H1 (cell line): ENCODE measurements around the gene ITGA6. TPM values are rescaled to one million over a fixed set of nuclear protein-coding genes. Genes with fewer than 3 reads are reported as not detected.

Experiments used
- CTCF ChIA-PET: fragments of 300-600 bp; sonication (Branson Sonifier 250); formaldehyde crosslinking; loops from one replicate; lab custom pipeline; 2021; ENCODE audit not compliant: partially characterized antibody; lab: Charles Lee
- POLR2A ChIA-PET: fragments of 300-600 bp; sonication (Branson Sonifier 250); formaldehyde crosslinking; loops from one replicate; lab custom pipeline; 2021; ENCODE audit warnings: inconsistent platforms; ENCODE audit not compliant: partially characterized antibody; lab: Charles Lee
- DNase-seq, 2 experiments: peaks; one replicate each; pipeline versions ENCODE4 v3.0.0 to v3.0.0-alpha.2; 2010 to 2022; ENCODE audit warnings: low spot score in 2 of 2, low read depth in 1 of 2, mixed read lengths in 1 of 2
- FAIRE-seq: peaks from 2 replicates; lab custom pipeline; 2011; peaks lifted over from hg19 to GRCh38; lab: Jason Lieb, UNC
- H2AFZ ChIP-seq: 2 replicates; pipeline ENCODE4 v1.8.1; 2012; ENCODE audit warnings: low read length, inconsistent platforms
- H2AK5ac ChIP-seq: 2 replicates; pipeline ENCODE4 v1.6.1; 2013; ENCODE audit warnings: low read depth, low read length
- H2BK120ac ChIP-seq: replicated peaks from 2 replicates; pipeline ENCODE3; 2013; ENCODE audit warnings: low read depth, low read length, inconsistent platforms
- H2BK12ac ChIP-seq: 2 replicates; pipeline ENCODE4 v1.6.1; 2013; ENCODE audit warnings: low read depth, low read length
- H2BK15ac ChIP-seq: 2 replicates; pipeline ENCODE4 v1.6.1; 2013; ENCODE audit warnings: low read length
- H2BK20ac ChIP-seq: 2 replicates; pipeline ENCODE4 v1.6.1; 2013; ENCODE audit warnings: low read length
- H2BK5ac ChIP-seq: 2 replicates; pipeline ENCODE4 v1.6.1; 2013; ENCODE audit warnings: low read depth, low read length
- H3K14ac ChIP-seq: 2 replicates; pipeline ENCODE4 v1.6.1; 2013; ENCODE audit warnings: inconsistent platforms; ENCODE audit not compliant: insufficient read length
- H3K18ac ChIP-seq: 2 replicates; pipeline ENCODE4 v1.6.1; 2013; ENCODE audit warnings: low read length; ENCODE audit errors: extremely low read depth
- H3K23ac ChIP-seq: 2 replicates; pipeline ENCODE4 v1.6.1; 2013; ENCODE audit warnings: inconsistent platforms; ENCODE audit not compliant: insufficient read length
- H3K23me2 ChIP-seq: 2 replicates; pipeline ENCODE4 v1.6.1; 2013; ENCODE audit warnings: low read depth, low read length
- H3K27ac ChIP-seq: 2 replicates; pipeline ENCODE4 v1.6.1; 2011; ENCODE audit warnings: low read depth, low read length, inconsistent platforms
- H3K27me3 ChIP-seq, 4 experiments: replicated peaks in 1 of 4; 1 replicate in 1 of 4; 2 replicates in 3 of 4; pipeline versions ENCODE4 v1.6.1 to v1.8.1; 2011 to 2013; ENCODE audit warnings: low read length in 3 of 4, mild to moderate bottlenecking in 3 of 4, inconsistent platforms in 2 of 4, mixed read lengths in 2 of 4, moderate library complexity in 1 of 4; ENCODE audit not compliant: control insufficient read depth in 3 of 4, insufficient read depth in 3 of 4; ENCODE audit errors: extremely low read depth in 1 of 4
- H3K36me3 ChIP-seq, 4 experiments: 2 replicates each; pipeline versions ENCODE4 v1.6.1 to v1.8.1; 2011 to 2013; ENCODE audit warnings: mild to moderate bottlenecking in 4 of 4, low read length in 3 of 4, moderate library complexity in 2 of 4, control low read depth in 1 of 4, inconsistent platforms in 1 of 4; ENCODE audit not compliant: insufficient read depth in 4 of 4, control insufficient read depth in 2 of 4
- H3K4ac ChIP-seq: replicated peaks from 2 replicates; pipeline ENCODE3; 2013; ENCODE audit warnings: low read length, low read depth, mixed read lengths, inconsistent platforms; ENCODE audit not compliant: insufficient read length
- H3K4me1 ChIP-seq, 4 experiments: replicated peaks in 1 of 4; 1 replicate in 1 of 4; 2 replicates in 3 of 4; pipeline versions ENCODE4 v1.6.1 to v1.8.1; 2011 to 2013; ENCODE audit warnings: low read length in 3 of 4, inconsistent platforms in 2 of 4, mixed read lengths in 1 of 4; ENCODE audit not compliant: insufficient read depth in 4 of 4, control insufficient read depth in 3 of 4
- H3K4me2 ChIP-seq, 2 experiments: 2 replicates each; pipeline versions ENCODE4 v1.6.1 to v1.8.1; 2011 to 2013; ENCODE audit warnings: low read depth in 2 of 2, low read length in 2 of 2, control low read depth in 1 of 2, inconsistent platforms in 1 of 2, mild to moderate bottlenecking in 1 of 2; ENCODE audit not compliant: insufficient read depth in 1 of 2
- H3K4me3 ChIP-seq, 4 experiments: fragments of 200-600, 300-600 bp in 1 of 4; sonication (generic), shearing (Covaris generic), sonication (Bioruptor Twin) in 1 of 4; 2 replicates each; pipeline versions ENCODE4 v1.5.1 to v1.8.1; 2011 to 2016; ENCODE audit warnings: low read length in 4 of 4, low read depth in 3 of 4, control low read depth in 2 of 4, inconsistent platforms in 2 of 4, mild to moderate bottlenecking in 2 of 4, mixed read lengths in 1 of 4, moderate library complexity in 1 of 4; ENCODE audit not compliant: insufficient read depth in 2 of 4; ENCODE audit errors: extremely low read depth in 1 of 4
- H3K56ac ChIP-seq: replicated peaks from 2 replicates; pipeline ENCODE3; 2013; ENCODE audit warnings: low read depth, mild to moderate bottlenecking, mixed read lengths, low read length, inconsistent platforms; ENCODE audit not compliant: insufficient read length
- H3K79me1 ChIP-seq: 2 replicates; pipeline ENCODE4 v1.6.1; 2013; ENCODE audit warnings: low read depth, low read length, control low read depth
- H3K79me2 ChIP-seq, 2 experiments: 2 replicates each; pipeline versions ENCODE4 v1.6.1 to v1.8.1; 2012 to 2013; ENCODE audit warnings: low read length in 2 of 2, mild to moderate bottlenecking in 2 of 2, inconsistent platforms in 1 of 2; ENCODE audit not compliant: insufficient read depth in 2 of 2, control insufficient read depth in 1 of 2
- H3K9ac ChIP-seq, 4 experiments: replicated peaks in 1 of 4; 1 replicate in 1 of 4; 2 replicates in 3 of 4; pipeline versions ENCODE4 v1.6.1 to v1.8.1; 2011 to 2013; ENCODE audit warnings: low read depth in 3 of 4, low read length in 3 of 4, control low read depth in 2 of 4, mild to moderate bottlenecking in 2 of 4, moderate library complexity in 2 of 4, inconsistent platforms in 1 of 4; ENCODE audit errors: extremely low read depth in 1 of 4
- H3K9me3 ChIP-seq, 2 experiments: 2 replicates each; pipeline versions ENCODE4 v1.6.1 to v1.8.1; 2012 to 2013; ENCODE audit warnings: mild to moderate bottlenecking in 2 of 2, moderate library complexity in 2 of 2, control low read depth in 1 of 2, inconsistent platforms in 1 of 2, low read depth in 1 of 2, low read length in 1 of 2, mixed read lengths in 1 of 2; ENCODE audit not compliant: insufficient read depth in 2 of 2
- H4K20me1 ChIP-seq, 2 experiments: replicated peaks in 1 of 2; 2 replicates each; pipeline versions ENCODE3 to v1.8.1; 2011 to 2013; ENCODE audit warnings: inconsistent platforms in 2 of 2, low read length in 2 of 2, mild to moderate bottlenecking in 1 of 2; ENCODE audit not compliant: insufficient read depth in 2 of 2, control insufficient read depth in 1 of 2
- H4K5ac ChIP-seq: 2 replicates; pipeline ENCODE4 v1.6.1; 2013; ENCODE audit warnings: low read length, low read depth, mixed read lengths, inconsistent platforms; ENCODE audit not compliant: insufficient read length
- H4K8ac ChIP-seq: 2 replicates; pipeline ENCODE4 v1.8.0; 2013; ENCODE audit warnings: mild to moderate bottlenecking, moderate library complexity, low read length, inconsistent platforms; ENCODE audit not compliant: insufficient read depth; ENCODE audit errors: extremely low read depth
- H4K91ac ChIP-seq: replicated peaks from 2 replicates; pipeline ENCODE3; 2013; ENCODE audit warnings: low read length, mixed read lengths, inconsistent platforms; ENCODE audit not compliant: insufficient read length
- CEBPB ChIP-seq: IDR thresholded peaks from 2 replicates; pipeline ENCODE4 v1.6.1; 2012; ENCODE audit warnings: low read depth, low read length
- CHD1 ChIP-seq: IDR thresholded peaks from 2 replicates; pipeline ENCODE4 v1.6.1; 2012; ENCODE audit warnings: low read depth, low read length, improper control_type of control experiment
- CHD2 ChIP-seq: IDR thresholded peaks from 2 replicates; pipeline ENCODE4 v1.6.1; 2012; ENCODE audit warnings: low read length, improper control_type of control experiment
- CTBP2 ChIP-seq: IDR thresholded peaks from 2 replicates; pipeline ENCODE4 v1.7.0; 2011; ENCODE audit warnings: borderline replicate concordance, mild to moderate bottlenecking, moderate library complexity, mixed read lengths, low read length; ENCODE audit not compliant: insufficient read depth, insufficient read length
- EGR1 ChIP-seq: IDR thresholded peaks from 2 replicates; pipeline ENCODE4 v1.6.1; 2011; ENCODE audit warnings: low read depth, low read length, borderline replicate concordance
- EP300 ChIP-seq, 2 experiments: IDR thresholded peaks; 1 replicate in 1 of 2; 2 replicates in 1 of 2; pipeline ENCODE4 v1.6.1; 2011 to 2012; ENCODE audit warnings: low read depth in 2 of 2, low read length in 2 of 2, mild to moderate bottlenecking in 2 of 2, borderline replicate concordance in 1 of 2, inconsistent platforms in 1 of 2, moderate library complexity in 1 of 2
- GABPA ChIP-seq: IDR thresholded peaks from 2 replicates; pipeline ENCODE4 v1.6.1; 2011; ENCODE audit warnings: mild to moderate bottlenecking, low read length, moderate library complexity, borderline replicate concordance; ENCODE audit not compliant: insufficient read depth
- JUND ChIP-seq: IDR thresholded peaks from 2 replicates; pipeline ENCODE4 v1.6.1; 2011; ENCODE audit warnings: mild to moderate bottlenecking, improper control_type of control experiment, low read length
- KDM1A ChIP-seq: fragments of 200-600, 300-600 bp; sonication (generic); IDR thresholded peaks from 2 replicates; pipeline ENCODE4 v1.7.1; 2016; ENCODE audit warnings: mild to moderate bottlenecking, low read length, borderline replicate concordance
- NRF1 ChIP-seq: IDR thresholded peaks from 2 replicates; pipeline ENCODE4 v1.6.1; 2011; ENCODE audit warnings: mild to moderate bottlenecking, low read depth, low read length, improper control_type of control experiment
- RXRA ChIP-seq: IDR thresholded peaks from 2 replicates; pipeline ENCODE4 v1.6.1; 2011; ENCODE audit warnings: low read depth, mild to moderate bottlenecking, low read length, moderate library complexity; ENCODE audit not compliant: insufficient read depth
- TEAD4 ChIP-seq: IDR thresholded peaks from 2 replicates; pipeline ENCODE4 v1.6.1; 2012; ENCODE audit warnings: low read depth, low read length, inconsistent platforms, mixed read lengths
- WGBS, 2 experiments: shearing (Covaris generic) in 1 of 2; methylation state at CpG; one replicate each; pipeline versions ENCODE4 v1.1.6 to v1.1.7; 2013 to 2015; ENCODE audit warnings: low lambda C conversion rate in 2 of 2, mixed read lengths in 2 of 2, inconsistent platforms in 1 of 2, low coverage in 1 of 2, missing lambda C conversion rate in 1 of 2; ENCODE audit not compliant: insufficient replicate concordance in 2 of 2, insufficient coverage in 1 of 2, insufficient read length in 1 of 2; ENCODE audit errors: extremely low coverage in 1 of 2, missing lambda C conversion rate in 1 of 2; 5-methylcytosine and 5-hydroxymethylcytosine counted together
- polyA plus RNA-seq, 7 experiments: library from polyadenylated mRNA; depleted of rRNA in 3 of 7; stranded (reverse) in 5 of 7; unstranded in 2 of 7; fragments of >200 nt in 5 of 7; fragments of 200-250 nt in 2 of 7; gene quantifications; 1 replicate in 5 of 7; 2 replicates in 1 of 7; 4 replicates in 1 of 7; pipeline versions ENCODE4 v1.2.1 to v1.2.3, GENCODE V29; 2011 to 2013; ENCODE audit warnings: missing spikeins in 2 of 7, mixed read lengths in 2 of 7
- total RNA-seq: library from RNA; stranded (reverse); fragmentation: NEBNext Ultra II Directional; extraction: Animal tissue kit (Norgen Biotek cat#: 25700); gene quantifications from 2 replicates; pipeline ENCODE4 v1.2.1, GENCODE V29; 2021

The ITGA6 gene
- total and polyA plus RNA-seq, 2 of the 8 experiments (the other 6 are each of a cell fraction or from before 2014, with no cell fraction given) = 26.9 to 118 TPM

- no peak overlapping the region for H3K9ac ChIP-seq
- no peak overlapping the region for H2BK12ac ChIP-seq
- no peak overlapping the region for H4K8ac ChIP-seq
- FAIRE-seq = no peak
- no peak overlapping the region for H2BK15ac ChIP-seq
- H3K56ac ChIP-seq = no peak overlapping the region
- H3K23ac ChIP-seq = no peak overlapping the region
- no peak overlapping the region for H4K5ac ChIP-seq
- no peak overlapping the region for H3K14ac ChIP-seq
- no peaks in the 10 kb centered on the region for H3K79me1 ChIP-seq
- H3K4me3 ChIP-seq = no peak overlapping the region
- H3K23me2 ChIP-seq = no peaks in the 10 kb centered on the region
- POLR2A ChIA-PET = interaction anchor here (1.0 to 1.5 kb wide), 2 partner anchors 10 to 35 kb away, joined by 3 read pairs; partner anchors contain the start of gene ITGA6
- no peak overlapping the region for H2BK20ac ChIP-seq
- H3K36me3 ChIP-seq = no peaks in the 10 kb centered on the region
- no peaks in the 10 kb centered on the region for H4K20me1 ChIP-seq
- DNase-seq = no peak
- no peaks in the 10 kb centered on the region for H3K79me2 ChIP-seq
- H3K9me3 ChIP-seq = no peaks in the 10 kb centered on the region
- H3K4me1 ChIP-seq = no peaks in the 10 kb centered on the region
- no peak overlapping the region for H3K4me2 ChIP-seq
- H3K27me3 ChIP-seq = no peaks in the 10 kb centered on the region
- no peak overlapping the region for H2AK5ac ChIP-seq
- 91% methylated on average over 1 of the region's 1 CpG; no CpG with 5 or more reads in 1 of the 2 experiments for WGBS, 2 experiments
- H2AFZ ChIP-seq = no peak overlapping the region
- no peak overlapping the region for H3K27ac ChIP-seq
- H4K91ac ChIP-seq = no peak overlapping the region
- TF ChIP-seq JUND (no peak), NRF1 (no peak), CTBP2 (no peak), EP300 (IDR thresholded peaks at IDR 0.05; ENCODE audit: borderline replicate concordance in 1 of 2, low read depth in 2 of 2, low read length in 2 of 2) (no peak), CHD1 (no peak), CEBPB (no peak), RXRA (no peak), TEAD4 (no peak), KDM1A (no peak), EGR1 (no peak), CHD2 (no peak), GABPA (no peak)
- no peak overlapping the region for H3K18ac ChIP-seq
- H2BK120ac ChIP-seq = no peak overlapping the region
- CTCF ChIA-PET = interaction anchor here (0.7 to 2.0 kb wide), 5 partner anchors 9 to 50 kb away, joined by 3 to 9 read pairs (median 3); no protein-coding TSS in a partner anchor
- H3K4ac ChIP-seq = no peak overlapping the region
- no peak overlapping the region for H2BK5ac ChIP-seq
These were observed 10.8 kb upstream of the ITGA6 start for GRCh38 chr2:172416447-172417058.
